Globus pallidus (tissue), 1 donor: ENCODE measurements around the gene SYT11.
"Not testable (repeated sequence)": the region's sequence is repeated elsewhere in the genome, so short reads cannot be mapped to it uniquely, and the experiment has no call there.

Experiments used
- DNase-seq: peaks from one replicate; pipeline ENCODE4 v3.0.0-alpha.2; 2015; ENCODE audit warnings: low spot score

The SYT11 gene

GRCh38 chr1:155899683-155900082 lies 40.3 kb downstream of the SYT11 start:
- no peak for DNase-seq

GRCh38 chr1:155900161-155900560 lies 40.8 kb downstream of the SYT11 start:
- DNase-seq: no peak

DNA sequence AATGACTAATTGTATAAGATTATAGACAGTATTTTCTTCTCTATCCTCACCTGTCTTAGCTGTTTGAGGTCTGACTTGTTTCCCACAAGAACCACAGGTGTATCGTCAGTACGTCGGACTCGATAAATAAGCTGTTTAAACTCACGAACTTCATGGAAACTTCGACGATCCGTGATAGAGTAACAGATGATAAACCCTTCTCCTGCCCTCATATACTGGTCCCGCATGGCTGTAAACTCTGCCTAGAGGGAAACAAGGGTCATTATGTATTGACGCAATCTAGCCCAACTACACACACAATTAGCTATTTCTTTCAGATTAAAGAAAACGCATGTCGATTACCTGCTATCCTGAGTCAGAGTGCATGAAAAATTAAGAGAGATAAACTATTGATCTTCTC lies 44.9 kb downstream of the SYT11 start:
- no peak for DNase-seq

DNA sequence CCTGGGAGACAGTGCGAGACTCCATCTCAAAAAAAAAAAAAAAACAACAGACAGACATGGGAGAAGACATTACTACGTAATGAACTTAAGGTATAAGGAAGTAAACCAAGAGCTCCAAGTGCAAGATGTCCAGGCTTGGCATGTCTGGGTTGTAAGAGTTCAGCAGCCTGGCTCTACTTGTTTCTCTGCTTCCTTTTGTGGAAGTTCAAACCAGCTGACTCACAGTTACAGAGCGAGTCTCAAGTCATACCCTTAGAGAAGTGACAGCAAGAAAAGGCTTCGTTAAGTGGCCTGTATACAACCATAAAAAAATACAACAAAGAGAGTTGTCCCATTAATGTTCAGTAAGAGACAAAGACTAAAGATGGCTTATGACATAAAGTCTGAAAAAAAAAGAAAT lies 50.5 kb downstream of the SYT11 start:
- peak; percentile 45 for DNase-seq

DNA sequence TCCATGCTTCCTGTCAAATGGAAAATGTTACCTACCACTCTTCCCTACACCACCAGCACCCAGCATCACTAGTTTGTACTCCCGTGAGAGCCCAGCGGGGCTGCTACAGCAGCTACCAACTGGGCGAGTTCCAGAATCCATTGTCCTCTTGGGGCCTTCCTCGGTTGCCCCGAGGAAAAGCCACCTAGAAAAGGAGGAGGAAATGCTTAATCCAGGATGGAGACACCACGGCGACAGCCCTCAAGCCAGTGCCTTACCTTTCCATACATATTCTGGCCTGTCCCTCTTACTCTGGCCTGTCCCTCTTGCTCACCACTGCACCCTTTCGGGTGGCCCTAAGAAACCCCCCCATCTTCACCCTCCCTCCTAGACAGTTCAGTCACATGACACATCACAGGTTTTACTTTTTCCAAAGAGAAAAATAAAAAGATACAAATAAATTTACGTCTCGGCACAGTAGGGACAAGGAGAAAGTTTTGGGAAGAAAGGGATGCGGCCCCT lies 51.3 kb downstream of the SYT11 start:
- peak; percentile 50 for DNase-seq

DNA sequence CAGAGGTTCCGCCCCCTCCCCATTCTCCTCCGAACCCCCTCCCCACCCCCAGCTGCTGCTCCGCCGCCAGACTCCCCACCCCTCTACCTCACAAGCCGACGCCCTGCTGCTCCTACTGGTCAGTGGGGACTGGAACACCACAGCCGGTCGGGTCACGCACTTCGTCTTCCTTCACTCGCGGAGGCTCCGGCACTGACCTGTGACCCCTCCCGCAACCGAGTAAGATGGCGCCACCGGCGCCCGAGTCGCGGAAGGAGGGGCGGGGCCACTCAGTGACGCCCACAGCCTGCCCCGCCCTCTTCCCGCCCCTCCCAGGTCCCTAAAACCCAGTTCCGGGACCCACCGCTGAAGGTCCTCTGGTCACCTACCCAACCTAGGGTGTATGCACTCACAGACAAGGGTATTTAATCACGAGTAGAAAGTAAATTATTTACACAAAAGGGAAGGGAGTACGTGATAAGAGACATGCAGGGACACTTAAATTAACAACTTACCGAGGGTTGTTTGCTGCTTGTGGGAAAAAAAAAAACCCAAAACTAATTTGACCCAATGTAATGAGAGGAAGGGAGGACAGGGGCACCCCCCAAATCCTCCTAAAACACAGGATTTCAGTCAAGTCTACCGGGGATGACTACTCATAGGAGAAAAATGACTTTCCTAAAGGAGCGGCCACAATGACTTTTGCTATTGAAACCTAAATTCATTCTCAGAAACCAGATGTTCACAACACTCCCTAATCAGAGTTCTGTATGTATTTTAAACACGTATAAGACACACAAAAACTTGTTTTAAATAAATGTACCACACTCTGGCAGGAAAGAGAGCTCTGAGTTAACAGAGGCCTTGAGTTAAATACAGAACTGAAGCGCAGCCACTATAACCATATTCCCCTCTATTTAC lies 52.0 kb downstream of the SYT11 start, which contains the start of gene RIT1:
Gene RIT1 (minus strand): TSS at position 194 of the 900 bp plus-strand sequence. CDS start 588 bp downstream, outside the sequence.
- DNase-seq: peak; percentile 81

DNA sequence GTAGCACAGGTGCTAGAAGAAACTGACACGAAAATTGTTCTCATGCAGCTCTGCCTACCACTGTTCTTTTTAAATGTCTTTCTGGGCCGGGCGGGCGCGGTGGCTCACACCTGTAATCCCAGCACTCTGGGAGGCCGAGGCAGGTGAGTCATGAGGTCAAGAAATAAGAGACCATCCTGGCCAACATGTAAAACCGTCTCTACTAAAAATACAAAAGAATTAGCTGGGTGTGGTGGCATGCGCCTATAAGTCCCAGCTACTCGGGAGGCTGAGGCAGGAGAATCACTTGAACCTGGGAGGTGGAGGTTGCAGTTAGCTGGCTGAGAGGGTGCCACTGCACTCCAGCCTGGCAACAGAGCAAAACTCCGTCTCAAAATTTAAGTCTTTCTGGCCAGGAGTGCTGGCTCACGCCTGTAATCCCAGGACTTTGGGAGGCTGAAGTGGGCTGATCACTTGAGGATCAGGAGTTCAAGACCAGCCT lies 52.7 kb downstream of the SYT11 start:
- DNase-seq: no peak

DNA sequence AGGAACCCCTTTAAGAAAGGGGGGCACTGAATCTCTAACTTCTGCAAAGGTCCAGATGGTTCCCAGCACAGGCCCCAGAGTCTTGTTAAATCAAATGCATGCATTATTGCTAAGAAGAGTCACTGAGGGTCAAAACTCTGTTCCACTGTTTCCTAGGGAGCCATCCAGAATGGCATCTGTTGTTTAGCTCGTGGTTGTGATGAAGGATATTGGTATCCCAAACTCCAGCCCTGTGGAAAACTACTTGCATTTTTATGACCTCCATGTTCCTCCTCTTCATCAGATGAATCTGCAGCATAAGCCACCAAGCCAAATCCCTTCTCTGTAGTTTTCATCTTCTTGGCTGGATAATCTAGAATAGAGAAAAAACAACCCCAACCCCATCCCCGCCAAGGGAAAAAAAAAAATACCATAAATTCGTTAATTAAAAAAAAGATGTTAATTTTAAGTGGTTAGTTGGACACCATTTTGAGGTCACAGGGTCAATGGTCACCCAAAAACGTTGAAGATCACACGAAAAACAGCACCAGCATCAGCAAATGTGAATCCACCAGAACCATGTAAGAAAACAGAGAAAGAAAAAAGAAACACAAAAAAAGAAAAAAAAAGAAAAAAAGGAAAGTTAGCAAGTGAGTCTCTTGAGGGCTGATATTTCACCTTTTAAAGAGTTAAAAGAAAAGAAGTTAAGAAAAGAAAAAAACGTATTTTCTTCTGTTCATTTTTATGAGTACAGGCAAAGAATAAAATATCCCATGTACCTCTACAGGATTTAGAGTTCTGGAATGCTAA lies 54.8 kb downstream of the SYT11 start:
- DNase-seq: no peak

DNA sequence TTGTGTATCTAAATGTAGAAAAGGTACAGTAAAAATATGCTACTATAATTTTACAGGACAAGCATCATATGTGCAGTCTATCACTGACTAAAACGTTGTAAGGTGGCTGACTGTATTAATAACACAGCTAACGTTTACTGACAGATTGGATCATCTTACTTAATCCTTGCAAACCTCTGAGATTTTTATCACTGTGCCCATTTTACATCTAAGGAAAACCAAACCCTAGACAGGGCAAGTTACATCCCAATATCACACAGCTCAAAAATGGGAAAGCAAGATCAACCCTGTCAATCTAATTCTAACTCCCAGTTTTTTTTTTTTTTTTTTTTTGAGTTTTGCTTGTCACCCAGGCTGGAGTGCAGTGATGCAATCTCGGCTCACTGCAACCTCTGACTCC lies 59.3 kb downstream of the SYT11 start:
- no peak for DNase-seq

DNA sequence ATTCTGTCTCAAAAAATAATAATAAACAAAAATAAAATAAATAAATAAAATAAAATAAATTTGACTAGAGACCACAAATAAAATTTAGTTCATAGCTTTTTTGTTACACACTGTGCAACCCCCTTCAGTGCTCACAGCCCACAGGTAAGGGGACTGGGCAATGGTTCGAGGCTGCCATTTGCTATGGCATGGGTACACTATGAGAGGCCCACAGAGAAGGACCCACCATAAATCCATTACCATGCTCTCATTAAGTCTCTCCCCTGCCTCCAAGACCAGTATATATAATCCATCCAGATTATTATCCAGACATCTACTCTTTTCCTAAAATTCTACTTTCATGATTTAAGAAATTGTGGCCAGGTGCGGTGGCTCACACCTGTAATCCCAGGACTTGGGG lies 60.4 kb downstream of the SYT11 start:
- DNase-seq: no peak

DNA sequence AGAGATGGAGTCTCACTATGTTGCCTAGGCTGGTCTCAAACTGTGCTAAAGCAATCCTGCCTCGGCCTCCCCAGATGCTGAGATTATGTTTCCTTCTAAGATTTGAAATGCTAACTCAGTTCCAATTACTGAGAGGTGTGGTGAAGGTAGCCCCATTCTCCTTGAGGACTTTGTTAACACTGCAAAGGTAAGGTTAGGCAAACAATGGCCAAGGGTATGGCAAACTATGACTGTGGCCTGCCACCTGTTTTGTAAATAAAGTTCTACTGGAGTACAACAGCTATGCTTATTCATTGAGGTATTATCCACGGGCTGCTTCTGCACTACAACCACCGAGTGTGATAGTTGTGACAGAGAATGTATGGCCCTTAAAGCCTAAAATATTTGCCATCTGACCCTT lies 61.4 kb downstream of the SYT11 start:
- no peak for DNase-seq

DNA sequence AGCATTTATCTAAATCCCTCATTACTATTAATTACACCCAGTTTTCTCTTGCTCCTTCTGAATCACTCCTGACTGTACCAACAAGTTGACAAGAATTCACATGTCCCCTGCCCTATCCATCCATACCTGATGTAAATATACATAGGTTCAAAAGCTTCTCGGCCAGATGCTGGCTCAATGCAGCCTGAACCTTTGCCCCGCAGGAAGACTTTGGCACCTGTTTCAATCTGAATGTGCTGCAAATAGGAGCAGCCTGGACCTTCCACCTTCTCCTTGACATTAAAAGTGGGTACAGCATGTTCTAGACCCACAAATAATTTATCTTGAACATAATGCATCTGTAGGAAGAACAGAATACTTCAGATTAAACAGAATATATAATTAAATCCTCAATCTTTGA lies 66.1 kb downstream of the SYT11 start:
- no peak for DNase-seq

DNA sequence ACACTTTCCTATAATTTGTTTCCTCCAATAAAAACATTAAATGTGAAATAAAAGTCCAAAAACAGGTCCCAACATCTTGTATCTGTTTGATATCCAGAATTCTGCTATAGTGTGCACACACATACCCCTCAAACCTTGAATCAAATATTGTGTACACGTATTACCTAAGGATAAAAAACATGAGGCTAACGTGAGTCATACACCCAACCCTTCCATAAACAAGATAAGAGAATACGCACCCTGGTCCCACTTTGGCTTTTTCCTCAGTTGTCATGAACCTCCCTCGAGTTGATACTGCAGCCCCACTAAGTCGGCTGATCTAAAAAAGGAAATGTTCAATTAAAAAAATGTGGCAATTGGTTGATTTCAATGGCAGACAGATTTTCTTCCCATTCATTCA lies 69.7 kb downstream of the SYT11 start:
- DNase-seq: no peak

- DNase-seq: not testable (repeated sequence)
Observed at GRCh38 chr1:155930725-155931124, 71.4 kb downstream of the SYT11 start.

- DNase-seq: no peak
Observed at GRCh38 chr1:155931332-155932038, 72.1 kb downstream of the SYT11 start.

GRCh38 chr1:155932081-155932480 lies 72.7 kb downstream of the SYT11 start:
- no peak for DNase-seq

- DNase-seq: no peak
Observed at GRCh38 chr1:155932487-155932886, 73.1 kb downstream of the SYT11 start.

GRCh38 chr1:155933591-155934096 lies 74.3 kb downstream of the SYT11 start:
- DNase-seq: no peak

DNA sequence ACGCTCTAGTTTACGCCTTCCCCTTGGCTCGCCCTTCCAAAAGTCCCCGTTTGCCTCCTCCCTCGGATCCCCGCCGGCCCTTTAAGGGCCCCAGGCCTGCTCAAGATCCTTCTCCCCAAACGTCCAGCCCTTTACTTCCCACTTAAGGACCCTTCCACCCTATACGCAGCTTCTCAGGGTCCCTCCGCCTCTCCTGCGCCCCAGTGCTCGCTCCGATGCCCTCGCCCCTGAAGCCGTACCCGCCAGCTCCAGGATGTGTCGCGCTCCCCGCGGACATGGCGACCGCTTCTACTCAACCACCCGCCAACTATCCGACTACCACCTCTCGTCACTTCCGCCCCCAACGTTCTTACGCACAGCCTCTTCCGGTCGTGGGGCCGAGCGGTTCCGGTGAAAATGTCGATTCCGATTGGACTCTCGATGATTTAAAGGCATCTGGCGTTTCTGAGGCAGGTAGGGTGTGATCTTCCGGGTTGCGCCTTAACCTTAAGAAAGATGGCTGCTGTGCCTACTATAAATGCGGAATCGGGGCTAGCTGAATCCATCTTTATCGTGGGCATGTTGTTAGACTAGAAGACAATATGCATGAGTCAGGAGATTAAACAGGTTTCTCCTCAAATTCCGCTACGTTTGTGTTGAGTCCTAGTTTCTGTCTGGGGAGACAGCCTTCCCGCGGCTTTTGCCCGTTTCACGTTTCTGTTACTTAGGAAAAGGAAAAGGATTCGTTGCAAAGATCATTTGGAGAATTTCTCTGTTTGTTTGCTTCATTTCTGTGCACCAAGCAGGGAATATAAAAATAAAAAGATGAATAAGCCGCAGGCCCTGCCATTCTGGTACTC lies 74.9 kb downstream of the SYT11 start, which contains the start of gene KHDC4:
Gene KHDC4 (minus strand): TSS at position 317 of the 839 bp plus-strand sequence. CDS start 40 bp downstream, at position 277.
- peak; percentile 99 for DNase-seq
